CD8-positive, alpha-beta T cell (primary cell): ENCODE measurements around the gene SLC2A5. TPM values are rescaled to one million over a fixed set of nuclear protein-coding genes. Genes with fewer than 3 reads are reported as not detected.

Experiments used
- total RNA-seq, 46 experiments: library from RNA in 2 of 46; stranded (reverse) in 2 of 46; gene quantifications; one replicate each; pipeline ENCODE4 v1.2.3 and lab custom pipeline; 2021 to 2026

SLC2A5 gene
- total RNA-seq, 2 experiments from 2014 or later = not detected

Other genes starting within 250 kb of the SLC2A5 start
- gene ENO1, start 190.9 kb downstream of the SLC2A5 start, total RNA-seq = 100 to 1,000 TPM; 130 to 136 TPM
- 1 to 10 TPM; 1.6 to 2.4 TPM for gene CA6, start 123.8 kb downstream of the SLC2A5 start, total RNA-seq
- gene SLC2A7, start 43.2 kb downstream of the SLC2A5 start, total RNA-seq = not detected
- gene GPR157, start 59.5 kb upstream of the SLC2A5 start, total RNA-seq = 1 to 10 TPM; 1.9 to 2.9 TPM
- gene H6PD, start 165.1 kb upstream of the SLC2A5 start, total RNA-seq = 10 to 100 TPM; 11.1 to 11.2 TPM
- 1 to 10 TPM; 1.6 to 2.2 TPM for gene SPSB1, start 223.3 kb upstream of the SLC2A5 start, total RNA-seq